Epidermal melanocyte (primary cell): ENCODE results near the gene ZBTB20.

Experiments
- DNase-seq: peaks from one replicate; pipeline ENCODE4 v3.0.0; 2011; ENCODE audit warnings: low spot score; ENCODE audit not compliant: insufficient read length

The ZBTB20 gene

GRCh38 chr3:114307222-114307830 lies 839.8 kb downstream of the ZBTB20 start:
- no peak for DNase-seq

GRCh38 chr3:114299941-114300624 lies 847.0 kb downstream of the ZBTB20 start:
- no peak for DNase-seq

- DNase-seq, result no peak
Measured at GRCh38 chr3:114299421-114299820, 847.7 kb downstream of the ZBTB20 start.

GRCh38 chr3:114295946-114296345 lies 851.1 kb downstream of the ZBTB20 start:
- no peak for DNase-seq

GRCh38 chr3:114294940-114295480 lies 852.1 kb downstream of the ZBTB20 start:
- no peak for DNase-seq

GRCh38 chr3:114293838-114294535 lies 853.1 kb downstream of the ZBTB20 start, which contains the start of gene TIGIT:
TIGIT (plus strand) TSS chr3:114294028; CDS start chr3:114294062, 34 bp downstream.
- no peak for DNase-seq

- DNase-seq, result no peak
Measured at GRCh38 chr3:114290911-114291901, 855.9 kb downstream of the ZBTB20 start.

GRCh38 chr3:114286266-114286665 lies 860.8 kb downstream of the ZBTB20 start:
- no peak for DNase-seq

GRCh38 chr3:114285648-114286230 lies 861.3 kb downstream of the ZBTB20 start:
- no peak for DNase-seq

GRCh38 chr3:114284644-114285043 lies 862.4 kb downstream of the ZBTB20 start:
- no peak for DNase-seq
